Liver (tissue), 3 donors: ENCODE measurements around the gene RNF141.

ENCODE experiments used
- ATF3 ChIP-seq: IDR thresholded peaks from 2 replicates; pipeline ENCODE4 v1.6.1; 2016; ENCODE audit warnings: antibody characterized with exemption
- CTCF ChIP-seq: fragments of 150-350 bp; IDR thresholded peaks from 2 replicates; pipeline ENCODE4 v1.5.1; 2017; ENCODE audit warnings: improper control_type of control experiment, low read depth, low read length; ENCODE audit not compliant: missing input control
- HNF4G ChIP-seq: IDR thresholded peaks from 2 replicates; pipeline ENCODE4 v1.6.1; 2016; ENCODE audit warnings: antibody characterized with exemption
- MAX ChIP-seq: IDR thresholded peaks from 2 replicates; pipeline ENCODE4 v1.6.1; 2016; ENCODE audit warnings: antibody characterized with exemption
- REST ChIP-seq: IDR thresholded peaks from 2 replicates; pipeline ENCODE4 v1.6.1; 2016; ENCODE audit warnings: antibody characterized with exemption, mild to moderate bottlenecking
- donor health status: healthy.
- donor health status: healthy.

- TF ChIP-seq REST (no peak), CTCF (no peak), HNF4G (no peak), MAX (no peak), ATF3 (no peak)
Measured at GRCh38 chr11:10561947-10562346, 21.0 kb upstream of the RNF141 start.
